Lung (tissue), 12 donors: ENCODE results near the gene RFK. TPM values are rescaled to one million over a fixed set of nuclear protein-coding genes. Genes with fewer than 3 reads are reported as not detected.

Experiments used
- ATAC-seq: fragments of 200-7000 bp; cut with Tn5 transposase; one replicate; pipeline ENCODE4 v1.9.1; 2020; ENCODE audit warnings: moderate number of reproducible peaks; ENCODE audit not compliant: insufficient read depth, low FRiP score
- DNase-seq, 3 donors: peaks; one replicate each; pipeline ENCODE4 v3.0.0-alpha.2; 2013 to 2017
- H3K27ac ChIP-seq, 2 donors: one replicate each; pipeline ENCODE4 v1.5.1; 2013; ENCODE audit warnings: mild to moderate bottlenecking in 2 of 2, moderate library complexity in 2 of 2, control low read depth in 1 of 2, inconsistent platforms in 1 of 2, low read depth in 1 of 2, low read length in 1 of 2
- H3K27me3 ChIP-seq, 3 donors: one replicate each; pipeline ENCODE4 v1.5.1; 2013; ENCODE audit warnings: low read length in 2 of 3; ENCODE audit not compliant: control insufficient read depth in 3 of 3, insufficient read depth in 3 of 3
- H3K36me3 ChIP-seq, 4 donors: one replicate each; pipeline ENCODE4 v1.5.1; 2013; ENCODE audit warnings: low read length in 4 of 4, mild to moderate bottlenecking in 1 of 4, moderate library complexity in 1 of 4; ENCODE audit not compliant: control insufficient read depth in 4 of 4, insufficient read depth in 4 of 4
- H3K4me1 ChIP-seq, 5 donors: one replicate each; pipeline ENCODE4 v1.5.1; 2013; ENCODE audit warnings: low read length in 5 of 5, mild to moderate bottlenecking in 2 of 5, moderate library complexity in 1 of 5; ENCODE audit not compliant: control insufficient read depth in 5 of 5, insufficient read depth in 5 of 5
- H3K4me3 ChIP-seq: one replicate; pipeline ENCODE4 v1.5.1; 2013; ENCODE audit warnings: mild to moderate bottlenecking, control low read depth, moderate library complexity
- H3K9ac ChIP-seq, 2 donors: one replicate each; pipeline ENCODE4 v1.5.1; 2013; ENCODE audit warnings: low read length in 2 of 2, control low read depth in 1 of 2; ENCODE audit not compliant: insufficient read depth in 1 of 2
- H3K9me3 ChIP-seq, 4 donors: one replicate each; pipeline ENCODE4 v1.5.1; 2013; ENCODE audit warnings: low read length in 3 of 4, mild to moderate bottlenecking in 1 of 4, moderate library complexity in 1 of 4; ENCODE audit not compliant: control insufficient read depth in 4 of 4, insufficient read depth in 3 of 4
- CTCF ChIP-seq: IDR thresholded peaks from 2 replicates; pipeline ENCODE4 v1.5.1; 2012; ENCODE audit warnings: mild to moderate bottlenecking; ENCODE audit errors: control extremely low read depth, extremely low read depth
- WGBS, 2 donors: extraction: QIAGEN DNeasy Blood & Tissue Kit; methylation state at CpG; one replicate each; pipeline ENCODE4 v1.1.7; 2013; 5-methylcytosine and 5-hydroxymethylcytosine counted together
- polyA plus RNA-seq, 2 donors: library from polyadenylated mRNA; stranded (reverse); fragments of 200-250 nt; gene quantifications; one replicate each; pipeline ENCODE4 v1.2.1, GENCODE V29; 2013
- total RNA-seq, 2 donors: library from RNA; depleted of rRNA in 1 of 2; stranded (reverse); fragments of >200 nt in 1 of 2; gene quantifications; one replicate each; pipeline ENCODE4 v1.2.1, GENCODE V29; 2014 to 2021
- donor health status: control.
- donor health status: control.
- donor health status: Bipolar disorder and iron deficiency.
- donor health status: healthy.
- donor health status: DM: yes; HTN: yes; CAD: no.

The RFK gene
- total and polyA plus RNA-seq, 4 donors = 9.3 to 17.4 (median 15.5) TPM

GRCh38 chr9:76354221-76354620 lies 40.0 kb downstream of the RFK start:
- H3K4me1 ChIP-seq = no peaks in the 10 kb centered on the region
- DNase-seq (no peak), ATAC-seq (no peak)
- H3K27ac ChIP-seq = no peak overlapping the region
- TF ChIP-seq CTCF = no peak
- no peak overlapping the region for H3K4me3 ChIP-seq
- peaks cover 0 to 2% (median 0%) of the 10 kb centered on the region in 4 donors for H3K9me3 ChIP-seq
- H3K27me3 ChIP-seq = no peaks in the 10 kb centered on the region
- H3K9ac ChIP-seq = no peak overlapping the region
- WGBS, 2 donors = 96 to 98% methylated on average over 3 of the region's 3 CpGs
- H3K36me3 ChIP-seq = no peaks in the 10 kb centered on the region

GRCh38 chr9:76353280-76353679 lies 40.9 kb downstream of the RFK start:
- Histone ChIP-seq H3K9me3 (peaks cover 0 to 2% (median 0%) of the 10 kb centered on the region in 4 donors), H3K27ac (no peak overlapping the region), H3K4me1 (no peaks in the 10 kb centered on the region), H3K9ac (no peak overlapping the region), H3K4me3 (no peak overlapping the region), H3K27me3 (no peaks in the 10 kb centered on the region), H3K36me3 (no peaks in the 10 kb centered on the region)
- DNase-seq (no peak), ATAC-seq (no peak)
- no peak for TF ChIP-seq CTCF
- WGBS, 2 donors = 72 to 76% methylated on average over 5 of the region's 5 CpGs

GRCh38 chr9:76352026-76352620 lies 42.1 kb downstream of the RFK start:
- ATAC-seq = no peak
- 48 to 69% methylated on average over 4 of the region's 4 CpGs for WGBS, 2 donors
- no peak overlapping the region for H3K9ac ChIP-seq
- no peaks in the 10 kb centered on the region for H3K27me3 ChIP-seq
- DNase-seq = no peak
- no peak overlapping the region for H3K4me3 ChIP-seq
- no peak overlapping the region for H3K27ac ChIP-seq
- TF ChIP-seq CTCF = no peak
- no peaks in the 10 kb centered on the region for H3K36me3 ChIP-seq
- H3K9me3 ChIP-seq = peaks cover 0 to 2% (median 0%) of the 10 kb centered on the region in 4 donors
- H3K4me1 ChIP-seq = no peaks in the 10 kb centered on the region

- Histone ChIP-seq H3K9me3 (peaks cover 0 to 2% (median 0%) of the 10 kb centered on the region in 4 donors), H3K4me3 (no peak overlapping the region), H3K27ac (no peak overlapping the region), H3K36me3 (no peaks in the 10 kb centered on the region), H3K27me3 (no peaks in the 10 kb centered on the region), H3K4me1 (no peaks in the 10 kb centered on the region), H3K9ac (no peak overlapping the region)
- no peak for DNase-seq
- no peak for TF ChIP-seq CTCF
- no peak for ATAC-seq
- 52 to 71% methylated on average over 3 of the region's 3 CpGs for WGBS, 2 donors
Measured at GRCh38 chr9:76351006-76351405, 43.2 kb downstream of the RFK start.
